Fibroblast of mammary gland (primary cell): ENCODE data around the gene POU6F2.

Source experiments
- DNase-seq: peaks from one replicate; pipeline ENCODE4 v3.0.0-alpha.2; 2010; ENCODE audit warnings: low read depth
- H3K4me3 ChIP-seq: 2 replicates; pipeline ENCODE4 v1.5.1; 2011; ENCODE audit warnings: low read depth, mild to moderate bottlenecking, low read length, moderate library complexity; ENCODE audit not compliant: control insufficient read depth
- TF ChIP-seq, protein P1 (sequence below): conservative IDR thresholded peaks from 2 replicates; pipeline ENCODE4 v1.5.1; 2011; ENCODE audit warnings: low read depth, low read length, inconsistent platforms; ENCODE audit not compliant: control insufficient read depth, insufficient read depth

The POU6F2 gene

DNA sequence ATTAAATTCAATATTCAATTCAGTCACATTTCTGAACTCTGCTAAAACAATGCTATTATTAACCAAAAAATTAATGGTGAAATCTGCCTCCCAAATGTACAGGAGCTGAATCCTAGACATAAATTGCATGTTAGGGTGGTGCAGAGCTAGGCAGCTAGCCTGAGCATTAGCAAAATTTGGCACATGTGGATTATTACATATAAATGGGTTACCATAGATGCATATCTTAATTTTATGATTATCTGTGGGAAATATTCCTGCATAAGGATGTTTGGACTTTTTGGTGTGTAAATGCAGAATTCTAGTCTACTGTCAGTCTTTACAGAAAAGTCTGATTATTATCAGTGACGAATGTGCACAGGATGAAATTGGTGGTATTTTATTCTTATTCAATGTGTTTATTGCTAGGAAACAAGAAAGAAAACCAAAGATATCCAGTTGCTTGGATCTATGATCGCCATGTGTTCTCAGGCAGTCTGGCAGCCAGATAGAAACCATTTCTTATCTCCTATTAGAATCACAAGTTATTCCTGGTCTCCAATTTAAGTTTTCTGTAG lies 150.7 kb downstream of the POU6F2 start:
- H3K4me3 ChIP-seq = no peak overlapping the region
- TF ChIP-seq, protein P1, sequence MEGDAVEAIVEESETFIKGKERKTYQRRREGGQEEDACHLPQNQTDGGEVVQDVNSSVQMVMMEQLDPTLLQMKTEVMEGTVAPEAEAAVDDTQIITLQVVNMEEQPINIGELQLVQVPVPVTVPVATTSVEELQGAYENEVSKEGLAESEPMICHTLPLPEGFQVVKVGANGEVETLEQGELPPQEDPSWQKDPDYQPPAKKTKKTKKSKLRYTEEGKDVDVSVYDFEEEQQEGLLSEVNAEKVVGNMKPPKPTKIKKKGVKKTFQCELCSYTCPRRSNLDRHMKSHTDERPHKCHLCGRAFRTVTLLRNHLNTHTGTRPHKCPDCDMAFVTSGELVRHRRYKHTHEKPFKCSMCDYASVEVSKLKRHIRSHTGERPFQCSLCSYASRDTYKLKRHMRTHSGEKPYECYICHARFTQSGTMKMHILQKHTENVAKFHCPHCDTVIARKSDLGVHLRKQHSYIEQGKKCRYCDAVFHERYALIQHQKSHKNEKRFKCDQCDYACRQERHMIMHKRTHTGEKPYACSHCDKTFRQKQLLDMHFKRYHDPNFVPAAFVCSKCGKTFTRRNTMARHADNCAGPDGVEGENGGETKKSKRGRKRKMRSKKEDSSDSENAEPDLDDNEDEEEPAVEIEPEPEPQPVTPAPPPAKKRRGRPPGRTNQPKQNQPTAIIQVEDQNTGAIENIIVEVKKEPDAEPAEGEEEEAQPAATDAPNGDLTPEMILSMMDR = no peak
- DNase-seq = no peak

DNA sequence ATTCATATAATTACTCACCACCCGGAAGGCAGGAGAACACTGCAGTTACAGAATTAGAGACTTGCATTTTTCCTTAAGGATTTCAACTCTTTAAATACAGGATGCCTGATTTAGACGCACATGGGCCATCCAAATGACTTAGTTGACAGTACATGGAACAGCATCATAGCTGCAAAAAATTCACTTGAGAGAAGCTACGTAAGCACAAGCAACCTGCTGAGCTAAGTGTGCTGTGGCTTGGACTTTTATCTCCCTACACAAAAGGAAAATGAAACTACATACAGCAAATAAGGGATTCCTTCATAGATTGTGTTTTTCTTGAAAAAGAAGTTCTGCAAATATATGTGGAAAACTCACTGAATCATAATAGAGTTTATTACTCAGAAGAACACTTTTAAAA lies 152.6 kb downstream of the POU6F2 start:
- H3K4me3 ChIP-seq = no peak overlapping the region
- DNase-seq = no peak
- TF ChIP-seq, protein P1 = no peak

DNA sequence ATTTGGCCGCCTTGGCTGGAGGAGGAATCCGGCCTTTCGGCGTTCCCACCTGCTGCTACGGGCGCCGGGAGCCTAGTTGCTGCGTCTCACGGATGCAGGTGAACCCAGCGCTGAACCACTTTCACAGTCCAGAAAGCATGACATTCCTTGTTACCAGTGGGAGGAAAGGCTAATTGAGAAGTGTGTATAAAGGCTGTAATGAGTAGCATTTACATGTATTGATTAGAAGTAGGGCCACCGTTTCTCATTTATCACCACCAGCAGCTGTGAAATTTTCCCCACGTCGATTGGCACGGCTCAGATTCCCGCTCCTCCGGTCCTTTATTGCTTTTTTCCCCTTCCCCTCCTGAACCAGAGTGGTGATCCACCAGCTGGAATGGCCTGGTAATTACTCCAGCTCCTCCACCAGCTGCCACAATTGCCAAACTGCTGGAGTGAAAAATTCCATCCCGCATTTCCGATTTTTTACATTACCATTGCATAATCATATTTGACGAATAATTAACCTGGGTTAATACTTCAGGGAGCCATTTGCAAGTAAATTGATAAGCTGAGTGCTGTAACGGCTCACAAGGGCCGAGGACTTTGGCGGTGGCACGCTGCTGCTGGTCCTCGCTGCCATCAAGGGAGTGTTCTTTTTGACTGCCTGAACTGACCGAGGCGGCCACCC lies 153.3 kb downstream of the POU6F2 start:
- no peak overlapping the region for H3K4me3 ChIP-seq
- DNase-seq = no peak
- TF ChIP-seq, protein P1 = no peak

DNA sequence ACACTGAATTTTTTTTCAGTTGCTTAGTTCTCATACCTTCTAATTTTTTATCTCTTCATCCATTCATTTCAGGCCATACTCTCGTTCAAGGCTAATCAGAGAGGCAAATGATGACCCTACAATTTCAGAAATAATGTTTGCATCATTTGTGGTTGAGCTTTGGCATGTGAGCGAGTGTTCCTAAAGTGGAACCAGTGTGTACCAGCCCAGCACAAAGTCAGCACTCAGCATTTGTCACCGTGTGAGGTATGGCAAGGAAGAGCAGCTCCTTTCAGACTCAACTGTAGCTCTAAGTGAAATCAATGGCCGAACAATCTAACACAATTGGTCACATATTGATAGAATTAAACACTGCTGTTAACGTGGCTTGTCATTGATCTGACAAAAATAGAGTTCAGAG lies 154.6 kb downstream of the POU6F2 start:
- no peak for DNase-seq
- no peak overlapping the region for H3K4me3 ChIP-seq
- TF ChIP-seq, protein P1 = no peak

DNA sequence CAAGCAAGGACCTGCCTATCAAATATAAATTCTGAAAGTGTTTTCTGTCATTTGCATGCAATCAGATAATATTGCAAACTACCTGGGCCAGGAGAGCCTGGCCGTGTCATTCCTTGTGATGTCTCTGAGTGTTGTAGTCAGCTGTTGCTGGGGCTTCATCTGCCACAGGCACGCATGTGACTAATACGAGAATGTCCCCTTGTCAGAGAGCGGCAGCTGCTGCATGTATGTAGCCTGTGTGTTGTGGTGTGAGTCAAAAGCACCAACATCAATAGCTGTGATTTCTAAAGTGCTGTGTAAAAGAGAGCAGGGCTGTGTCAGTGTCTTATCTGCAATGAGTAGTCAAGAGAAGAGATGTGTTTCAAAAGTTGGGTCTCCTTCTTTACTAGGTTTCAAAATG lies 155.4 kb downstream of the POU6F2 start:
- no peak overlapping the region for H3K4me3 ChIP-seq
- TF ChIP-seq, protein P1 = no peak
- no peak for DNase-seq

DNA sequence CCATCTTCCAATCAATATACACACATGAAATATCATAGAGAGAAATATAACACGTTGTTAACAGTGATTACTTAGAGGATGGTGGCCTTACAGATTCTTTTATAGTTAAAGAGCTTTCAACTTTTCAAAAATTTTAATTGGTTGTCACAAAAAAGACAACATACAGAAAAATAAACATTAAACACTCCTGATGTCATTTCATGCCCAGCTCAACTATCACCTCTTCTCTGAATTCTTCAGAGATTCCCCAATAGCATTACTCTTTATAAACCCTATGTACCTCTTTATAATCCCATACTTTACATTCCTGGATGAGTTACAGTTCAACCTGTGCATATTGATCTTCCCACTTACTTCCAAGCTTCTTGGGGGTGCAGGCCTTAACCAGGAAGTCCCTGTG lies 159.8 kb downstream of the POU6F2 start:
- H3K4me3 ChIP-seq = no peak overlapping the region
- TF ChIP-seq, protein P1 = no peak
- DNase-seq = no peak
